ENCODE results near the gene PDHB.
"Not testable (repeated sequence)": the region's sequence is repeated elsewhere in the genome, so short reads cannot be mapped to it uniquely, and the experiment has no call there.

GRCh38 chr3:58437276-58437675, 3.6 kb upstream of the PDHB start:
- not testable (repeated sequence) for TF ChIP-seq EZH2 (IDR thresholded peaks at IDR 0.05; ENCODE audit: low read length, missing control alignments); CTCF (conservative IDR thresholded peaks at IDR 0.05 in 1 of 2, IDR thresholded peaks at IDR 0.05 in 1 of 2; ENCODE audit: low read depth in 1 of 2, low read length in 2 of 2)
